ENCODE measurements around the gene HYI. TPM values are rescaled to one million over a fixed set of nuclear protein-coding genes. Genes with fewer than 3 reads are reported as not detected.

Gene HYI
- total and polyA plus RNA-seq, 2 of the 8 experiments (the other 6 are each of a cell fraction or from before 2014, with no cell fraction given) = 14.4 to 17.7 TPM

DNA sequence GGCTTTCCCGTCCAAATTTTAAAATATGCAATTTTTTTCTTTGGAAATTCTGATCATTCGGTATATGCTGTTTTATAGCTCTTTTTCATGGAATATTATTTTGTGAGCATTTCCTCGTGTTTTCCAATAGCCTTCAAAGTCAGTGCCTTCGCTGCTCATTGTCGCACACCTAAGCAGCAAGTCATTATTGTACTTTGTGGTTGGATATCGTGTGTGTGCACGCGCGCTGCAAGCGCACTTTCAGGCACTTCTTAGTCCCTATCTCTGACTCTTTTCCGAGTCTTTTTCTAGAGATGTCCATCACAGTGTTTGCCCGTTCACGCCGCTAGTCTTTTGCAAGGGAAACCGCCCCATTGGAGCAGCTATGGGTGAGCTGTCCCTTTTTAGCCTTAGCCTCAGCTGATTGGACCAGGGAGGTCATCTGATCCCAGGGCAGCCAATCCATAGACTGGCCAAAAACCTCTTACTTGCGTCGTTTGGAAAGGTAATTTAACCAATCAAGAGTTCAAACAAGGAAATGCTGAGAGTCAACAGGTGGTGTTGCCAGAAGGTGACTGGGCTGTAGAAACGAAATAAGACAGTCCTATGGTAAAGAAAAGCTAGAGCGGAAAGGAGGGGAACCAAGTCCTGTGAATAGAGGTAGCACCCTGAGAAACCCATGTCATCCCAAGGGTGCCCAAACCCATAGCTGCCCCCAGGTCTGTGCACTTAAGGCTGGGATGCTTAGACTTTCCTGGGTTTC lies 710 bp upstream of the HYI start (continued):
- peak; percentile 33 for TF ChIP-seq E2F6 (IDR thresholded peaks at IDR 0.05)
- TF ChIP-seq SP1 (IDR thresholded peaks at IDR 0.05; ENCODE audit: low read depth, low read length) = peak; percentile 74
- TF ChIP-seq, protein P1, sequence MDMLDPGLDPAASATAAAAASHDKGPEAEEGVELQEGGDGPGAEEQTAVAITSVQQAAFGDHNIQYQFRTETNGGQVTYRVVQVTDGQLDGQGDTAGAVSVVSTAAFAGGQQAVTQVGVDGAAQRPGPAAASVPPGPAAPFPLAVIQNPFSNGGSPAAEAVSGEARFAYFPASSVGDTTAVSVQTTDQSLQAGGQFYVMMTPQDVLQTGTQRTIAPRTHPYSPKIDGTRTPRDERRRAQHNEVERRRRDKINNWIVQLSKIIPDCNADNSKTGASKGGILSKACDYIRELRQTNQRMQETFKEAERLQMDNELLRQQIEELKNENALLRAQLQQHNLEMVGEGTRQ (IDR thresholded peaks at IDR 0.05; ENCODE audit: low read length) = peak; percentile 86
- TF ChIP-seq HDAC2 (IDR thresholded peaks at IDR 0.05; ENCODE audit: borderline replicate concordance in 1 of 2, low read depth in 2 of 2, low read length in 2 of 2) = 0 out of 4 replicates have a peak, but pooled peaks of 1 of the 2 experiments have one; percentile 58
- peak; percentile 24; the same call in 1 of the 2 replicates for TF ChIP-seq TAF1 (IDR thresholded peaks at IDR 0.05; ENCODE audit: low read depth, low read length)
- TF ChIP-seq SIN3A (conservative IDR thresholded peaks at IDR 0.05 in 1 of 2, IDR thresholded peaks at IDR 0.05 in 1 of 2; ENCODE audit: low read depth in 1 of 2, low read length in 2 of 2) = 0 out of 4 replicates have a peak, but pooled peaks of 1 of the 2 experiments have one; percentile 4
- TF ChIP-seq, protein P2, sequence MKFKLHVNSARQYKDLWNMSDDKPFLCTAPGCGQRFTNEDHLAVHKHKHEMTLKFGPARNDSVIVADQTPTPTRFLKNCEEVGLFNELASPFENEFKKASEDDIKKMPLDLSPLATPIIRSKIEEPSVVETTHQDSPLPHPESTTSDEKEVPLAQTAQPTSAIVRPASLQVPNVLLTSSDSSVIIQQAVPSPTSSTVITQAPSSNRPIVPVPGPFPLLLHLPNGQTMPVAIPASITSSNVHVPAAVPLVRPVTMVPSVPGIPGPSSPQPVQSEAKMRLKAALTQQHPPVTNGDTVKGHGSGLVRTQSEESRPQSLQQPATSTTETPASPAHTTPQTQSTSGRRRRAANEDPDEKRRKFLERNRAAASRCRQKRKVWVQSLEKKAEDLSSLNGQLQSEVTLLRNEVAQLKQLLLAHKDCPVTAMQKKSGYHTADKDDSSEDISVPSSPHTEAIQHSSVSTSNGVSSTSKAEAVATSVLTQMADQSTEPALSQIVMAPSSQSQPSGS (IDR thresholded peaks at IDR 0.05; ENCODE audit: low read length) = peak; percentile 40; the same call in 1 of the 2 replicates
- no peak for TF ChIP-seq SRF (IDR thresholded peaks at IDR 0.05; ENCODE audit: low read depth, low read length)
- 0 out of 2 replicates have a peak, but pooled peaks have one; percentile 12 for TF ChIP-seq TBP (IDR thresholded peaks at IDR 0.05; ENCODE audit: low read depth, low read length)
- TF ChIP-seq KDM5A (IDR thresholded peaks at IDR 0.05; ENCODE audit: low read length) = no peak
- TF ChIP-seq SP4 (IDR thresholded peaks at IDR 0.05; ENCODE audit: low read length) = peak; percentile 69; the same call in 1 of the 2 replicates
